ENCODE data around the gene KATNA1.
A peak's percentile ranks its signal among the peaks of the same experiment; 100 is the strongest.

GRCh38 chr6:149560736-149561135 lies 87.8 kb downstream of the KATNA1 start:
- no peak for TF ChIP-seq POLR2A (IDR thresholded peaks at IDR 0.05)
- TF ChIP-seq, protein P1, sequence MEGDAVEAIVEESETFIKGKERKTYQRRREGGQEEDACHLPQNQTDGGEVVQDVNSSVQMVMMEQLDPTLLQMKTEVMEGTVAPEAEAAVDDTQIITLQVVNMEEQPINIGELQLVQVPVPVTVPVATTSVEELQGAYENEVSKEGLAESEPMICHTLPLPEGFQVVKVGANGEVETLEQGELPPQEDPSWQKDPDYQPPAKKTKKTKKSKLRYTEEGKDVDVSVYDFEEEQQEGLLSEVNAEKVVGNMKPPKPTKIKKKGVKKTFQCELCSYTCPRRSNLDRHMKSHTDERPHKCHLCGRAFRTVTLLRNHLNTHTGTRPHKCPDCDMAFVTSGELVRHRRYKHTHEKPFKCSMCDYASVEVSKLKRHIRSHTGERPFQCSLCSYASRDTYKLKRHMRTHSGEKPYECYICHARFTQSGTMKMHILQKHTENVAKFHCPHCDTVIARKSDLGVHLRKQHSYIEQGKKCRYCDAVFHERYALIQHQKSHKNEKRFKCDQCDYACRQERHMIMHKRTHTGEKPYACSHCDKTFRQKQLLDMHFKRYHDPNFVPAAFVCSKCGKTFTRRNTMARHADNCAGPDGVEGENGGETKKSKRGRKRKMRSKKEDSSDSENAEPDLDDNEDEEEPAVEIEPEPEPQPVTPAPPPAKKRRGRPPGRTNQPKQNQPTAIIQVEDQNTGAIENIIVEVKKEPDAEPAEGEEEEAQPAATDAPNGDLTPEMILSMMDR (IDR thresholded peaks at IDR 0.05), result peak in 4 of 6 experiments; percentile 13 to 52 (median 36)

Measured in esophagus squamous epithelium (tissue), 4 donors.